H1 (cell line): ENCODE data around the gene TMEM245.

Source experiments
- ATF3 ChIP-seq: IDR thresholded peaks from 2 replicates; pipeline ENCODE4 v1.6.1; 2011; ENCODE audit warnings: low read depth, mild to moderate bottlenecking, low read length; ENCODE audit not compliant: insufficient read depth
- BRCA1 ChIP-seq: IDR thresholded peaks from 2 replicates; pipeline ENCODE4 v1.6.1; 2012; ENCODE audit warnings: low read depth, low read length, improper control_type of control experiment
- CEBPB ChIP-seq: IDR thresholded peaks from 2 replicates; pipeline ENCODE4 v1.6.1; 2012; ENCODE audit warnings: low read depth, low read length
- CTCF ChIP-seq, 3 experiments: IDR thresholded peaks; 1 replicate in 2 of 3; 2 replicates in 1 of 3; pipeline versions ENCODE4 v1.5.1 to v1.6.1; 2011; ENCODE audit warnings: low read length in 3 of 3, mild to moderate bottlenecking in 3 of 3, inconsistent platforms in 2 of 3, low read depth in 1 of 3, moderate library complexity in 1 of 3; ENCODE audit not compliant: insufficient read depth in 1 of 3; ENCODE audit errors: control extremely low read depth in 1 of 3
- HDAC2 ChIP-seq, 2 experiments: fragments of 300-600 bp in 1 of 2; sonication (generic) in 1 of 2; IDR thresholded peaks; 2 replicates each; pipeline ENCODE4 v1.6.1; 2011 to 2012; ENCODE audit warnings: low read depth in 2 of 2, low read length in 2 of 2, mild to moderate bottlenecking in 2 of 2, moderate library complexity in 2 of 2, borderline replicate concordance in 1 of 2, inconsistent platforms in 1 of 2
- JUN ChIP-seq: IDR thresholded peaks from 2 replicates; pipeline ENCODE4 v1.6.1; 2011; ENCODE audit warnings: low read depth, mild to moderate bottlenecking, improper control_type of control experiment, low read length
- MAX ChIP-seq: IDR thresholded peaks from 2 replicates; pipeline ENCODE4 v1.6.1; 2012; ENCODE audit warnings: inconsistent platforms
- RNF2 ChIP-seq: fragments of 200-900, 300-1000 bp; sonication (generic); IDR thresholded peaks from 2 replicates; pipeline ENCODE4 v1.7.1; 2016; ENCODE audit warnings: borderline replicate concordance, low read depth, mild to moderate bottlenecking, antibody characterized with exemption, low read length; ENCODE audit not compliant: poor library complexity, severe bottlenecking; ENCODE audit errors: missing control alignments
- SIN3A ChIP-seq, 2 experiments: IDR thresholded peaks in 1 of 2; conservative IDR thresholded peaks in 1 of 2; 2 replicates each; pipeline ENCODE4 v1.6.1; 2011 to 2012; ENCODE audit warnings: low read length in 2 of 2, improper control_type of control experiment in 1 of 2, low read depth in 1 of 2, mild to moderate bottlenecking in 1 of 2

- TF ChIP-seq JUN (no peak), BRCA1 (no peak), SIN3A (conservative IDR thresholded peaks at IDR 0.05 in 1 of 2, IDR thresholded peaks at IDR 0.05 in 1 of 2; ENCODE audit: low read depth in 1 of 2, low read length in 2 of 2) (no peak), CEBPB (no peak), HDAC2 (IDR thresholded peaks at IDR 0.05; ENCODE audit: borderline replicate concordance in 1 of 2, low read depth in 2 of 2, low read length in 2 of 2) (no peak), CTCF (IDR thresholded peaks at IDR 0.05; ENCODE audit: control extremely low read depth in 1 of 3, insufficient read depth in 1 of 3, low read depth in 1 of 3, low read length in 3 of 3) (no peak), MAX (no peak), ATF3 (no peak), RNF2 (no peak)
Measured at GRCh38 chr9:109117856-109118807, 1.6 kb downstream of the TMEM245 start.
